KMS-11 (cell line): ENCODE measurements around the gene ANO8.

Experiments used
- H2AFZ ChIP-seq: fragments of 200-600 bp; sonication (generic); 2 replicates; pipeline ENCODE4 v1.6.1; 2016; ENCODE audit warnings: antibody characterized with exemption, mixed run types, low read depth
- H3K27ac ChIP-seq: fragments of 200-600 bp; sonication (generic); 2 replicates; pipeline ENCODE4 v1.6.1; 2016; ENCODE audit warnings: mild to moderate bottlenecking, mixed run types
- H3K27me3 ChIP-seq: fragments of 200-600 bp; sonication (generic); 2 replicates; pipeline ENCODE4 v1.6.1; 2017; ENCODE audit warnings: mild to moderate bottlenecking, low read depth, mixed run types, moderate library complexity; ENCODE audit not compliant: insufficient read depth
- H3K36me3 ChIP-seq: fragments of 200-600 bp; sonication (generic); 2 replicates; pipeline ENCODE4 v1.6.1; 2017; ENCODE audit warnings: mild to moderate bottlenecking, mixed run types; ENCODE audit not compliant: insufficient read depth
- H3K4me1 ChIP-seq: fragments of 200-600 bp; sonication (generic); 2 replicates; pipeline ENCODE4 v1.6.1; 2016; ENCODE audit warnings: mild to moderate bottlenecking, low read depth, mixed run types; ENCODE audit not compliant: poor library complexity, severe bottlenecking
- H3K4me2 ChIP-seq: fragments of 200-600 bp; sonication (generic); 2 replicates; pipeline ENCODE4 v1.7.0; 2016; ENCODE audit warnings: mild to moderate bottlenecking, mixed run types
- H3K4me3 ChIP-seq: fragments of 200-600 bp; sonication (generic); IDR thresholded peaks from 2 replicates; pipeline ENCODE4 v1.6.1; 2017; ENCODE audit warnings: low read depth, low read length, mixed read lengths; ENCODE audit not compliant: insufficient read depth
- H3K79me2 ChIP-seq: fragments of 200-600 bp; sonication (generic); 2 replicates; pipeline ENCODE4 v1.6.1; 2016; ENCODE audit warnings: low read depth, mixed run types; ENCODE audit not compliant: insufficient read depth
- H3K9ac ChIP-seq: fragments of 200-600 bp; sonication (generic); 2 replicates; pipeline ENCODE4 v1.6.1; 2016; ENCODE audit warnings: mild to moderate bottlenecking, mixed run types
- H4K20me1 ChIP-seq: fragments of 200-600 bp; sonication (generic); 2 replicates; pipeline ENCODE4 v1.6.1; 2016; ENCODE audit warnings: mild to moderate bottlenecking, mixed run types; ENCODE audit not compliant: insufficient read depth
- CTCF ChIP-seq: fragments of 200-600 bp; sonication (generic); conservative IDR thresholded peaks from 2 replicates; pipeline ENCODE4 v1.6.1; 2017; ENCODE audit warnings: low read depth, mild to moderate bottlenecking, antibody characterized with exemption, low read length, moderate library complexity, mixed read lengths

ANO8 gene

GRCh38 chr19:17333611-17334413 lies 843 bp downstream of the ANO8 start:
- Histone ChIP-seq H2AFZ (peak overlapping the region; percentile 88), H3K4me3 (no peak overlapping the region), H3K27me3 (no peaks in the 10 kb centered on the region), H3K36me3 (no peaks in the 10 kb centered on the region), H3K4me1 (peaks cover 19% of the 10 kb centered on the region), H3K79me2 (no peaks in the 10 kb centered on the region), H3K27ac (peak overlapping the region; percentile 60), H3K9ac (peak overlapping the region; percentile 66), H4K20me1 (no peaks in the 10 kb centered on the region), H3K4me2 (peak overlapping the region; percentile 78)
- no peak for TF ChIP-seq CTCF

GRCh38 chr19:17332677-17333581 lies 1.7 kb downstream of the ANO8 start:
- peaks cover 19% of the 10 kb centered on the region for H3K4me1 ChIP-seq
- H3K4me3 ChIP-seq = no peak overlapping the region
- no peaks in the 10 kb centered on the region for H4K20me1 ChIP-seq
- no peak overlapping the region for H3K9ac ChIP-seq
- no peak overlapping the region for H3K4me2 ChIP-seq
- TF ChIP-seq CTCF = no peak
- no peak overlapping the region for H3K27ac ChIP-seq
- no peaks in the 10 kb centered on the region for H3K79me2 ChIP-seq
- H3K36me3 ChIP-seq = no peaks in the 10 kb centered on the region
- no peaks in the 10 kb centered on the region for H3K27me3 ChIP-seq
- H2AFZ ChIP-seq = no peak overlapping the region

- H4K20me1 ChIP-seq = no peaks in the 10 kb centered on the region
- no peaks in the 10 kb centered on the region for H3K79me2 ChIP-seq
- H3K4me1 ChIP-seq = peaks cover 19% of the 10 kb centered on the region
- no peak for TF ChIP-seq CTCF
- no peak overlapping the region for H3K9ac ChIP-seq
- H3K4me2 ChIP-seq = no peak overlapping the region
- no peak overlapping the region for H2AFZ ChIP-seq
- H3K27ac ChIP-seq = no peak overlapping the region
- no peak overlapping the region for H3K4me3 ChIP-seq
- no peaks in the 10 kb centered on the region for H3K27me3 ChIP-seq
- H3K36me3 ChIP-seq = no peaks in the 10 kb centered on the region
These were observed 2.3 kb downstream of the ANO8 start for GRCh38 chr19:17332360-17332676.

- Histone ChIP-seq H3K9ac (no peak overlapping the region), H3K36me3 (no peaks in the 10 kb centered on the region), H3K4me3 (no peak overlapping the region), H3K27me3 (no peaks in the 10 kb centered on the region), H3K4me1 (peaks cover 18% of the 10 kb centered on the region), H3K27ac (no peak overlapping the region), H4K20me1 (no peaks in the 10 kb centered on the region), H2AFZ (no peak overlapping the region), H3K4me2 (no peak overlapping the region), H3K79me2 (no peaks in the 10 kb centered on the region)
- TF ChIP-seq CTCF = no peak
These were observed 3.6 kb downstream of the ANO8 start for GRCh38 chr19:17331045-17331558.
